Adrenal gland (tissue), 12 donors: ENCODE data around the gene SLAMF9. TPM values are rescaled to one million over a fixed set of nuclear protein-coding genes. Genes with fewer than 3 reads are reported as not detected.
"Not testable (repeated sequence)": the region's sequence is repeated elsewhere in the genome, so short reads cannot be mapped to it uniquely, and the experiment has no call there.

Source experiments
- DNase-seq, 7 donors: peaks; one replicate each; pipeline ENCODE4 v3.0.0-alpha.2; 2019 to 2020
- H3K27ac ChIP-seq, 5 donors: fragments of 200-600 bp; sonication (generic) in 4 of 5; 1 replicate in 3 of 5; 2 replicates in 2 of 5; pipeline versions ENCODE4 v1.5.1 to v1.8.0; 2016 to 2020; ENCODE audit warnings: mild to moderate bottlenecking in 1 of 5
- H3K27me3 ChIP-seq: fragments of 200-600 bp; 2 replicates; pipeline ENCODE4 v1.8.0; 2021
- H3K36me3 ChIP-seq, 2 donors: fragments of 200-600 bp; replicated peaks in 1 of 2; 1 replicate in 1 of 2; 2 replicates in 1 of 2; pipeline versions ENCODE4 v1.5.1 to v1.8.0; 2018 to 2022
- H3K4me1 ChIP-seq, 2 donors: fragments of 200-600 bp; replicated peaks in 1 of 2; 1 replicate in 1 of 2; 2 replicates in 1 of 2; pipeline versions ENCODE4 v1.5.1 to v1.8.0; 2018 to 2021
- H3K4me3 ChIP-seq, 4 donors: fragments of 200-600 bp; sonication (generic) in 3 of 4; one replicate each; pipeline ENCODE4 v1.5.1; 2016 to 2018
- H3K9me3 ChIP-seq, 3 donors: fragments of 200-600 bp; sonication (generic) in 1 of 3; replicated peaks in 1 of 3; 1 replicate in 2 of 3; 2 replicates in 1 of 3; pipeline versions ENCODE4 v1.5.1 to v1.8.0; 2016 to 2021
- CTCF ChIP-seq, 6 experiments: fragments of 450-650 bp in 4 of 6; fragments of 200-600 bp in 2 of 6; sonication (generic) in 1 of 6; IDR thresholded peaks; 1 replicate in 5 of 6; 2 replicates in 1 of 6; pipeline versions ENCODE4 v1.5.1 to v1.8.0; 2016 to 2021; ENCODE audit warnings: antibody characterized with exemption in 6 of 6, mild to moderate bottlenecking in 2 of 6, moderate library complexity in 1 of 6
- POLR2A ChIP-seq, 2 donors: fragments of 450-650 bp; IDR thresholded peaks; one replicate each; pipeline ENCODE4 v1.6.1; 2017; ENCODE audit warnings: antibody characterized with exemption in 2 of 2, mild to moderate bottlenecking in 2 of 2, moderate library complexity in 1 of 2
- WGBS, 4 donors: extraction: QIAGEN DNeasy Blood & Tissue Kit in 2 of 4; methylation state at CpG; one replicate each; pipeline versions ENCODE4 v1.1.5 to v1.1.7; 2013 to 2017; 5-methylcytosine and 5-hydroxymethylcytosine counted together
- intact Hi-C, 2 donors: fragments of 100-400 bp; cut with DNase I; formaldehyde crosslinking; loops; one replicate each; pipeline versions ENCODE4 v1.14.1 to v1.15.0; 2022 to 2023
- polyA plus RNA-seq, 3 donors: library from polyadenylated mRNA; stranded (reverse); fragments of 200-250 nt in 2 of 3; fragments of 350-450 nt in 1 of 3; fragmentation: Illumina TruSeq in 1 of 3; extraction: RNeasy Lipid Tissue Mini Kit (QIAGEN cat#74804) in 1 of 3; gene quantifications; one replicate each; pipeline ENCODE4 v1.2.3, GENCODE V29; 2013 to 2014
- total RNA-seq, 9 donors: library from RNA; depleted of rRNA in 4 of 9; stranded (reverse); fragments of >200 nt in 4 of 9; fragments of 120-200 nt in 1 of 9; fragmentation: NEBNext Ultra II Directional in 1 of 9; extraction: Animal tissue kit (Norgen Biotek cat#: 25700) in 1 of 9; gene quantifications; one replicate each; pipeline versions ENCODE4 v1.1.0 to v1.2.4, GENCODE V29; 2013 to 2023
- donor health status: healthy with polysubstance abuse.
- donor health status: Bipolar disorder and iron deficiency.
- donor health status: DM: yes; HTN: yes; CAD: no.
- donor health status: DM: no; HTN: no; CAD: no.
- donor health status: DM: no; HTN: no; CAD: no.
- donor health status: DM: yes; HTN: yes; CAD: no.

Gene SLAMF9
- total and polyA plus RNA-seq, 12 donors = not detected

GRCh38 chr1:159906960-159907359 is 47.1 kb downstream of the SLAMF9 start:
- no peaks in the 10 kb centered on the region for H3K36me3 ChIP-seq
- no peak overlapping the region for H3K4me3 ChIP-seq
- H3K27ac ChIP-seq = no peak overlapping the region
- H3K9me3 ChIP-seq = no peaks in the 10 kb centered on the region
- WGBS, 4 donors = 64 to 83% (median 83%) methylated on average over 1 of the region's 1 CpG
- no peak for TF ChIP-seq CTCF (IDR thresholded peaks at IDR 0.05)
- TF ChIP-seq POLR2A (IDR thresholded peaks at IDR 0.05) = no peak
- intact Hi-C loops = no loop called here
- H3K27me3 ChIP-seq = no peaks in the 10 kb centered on the region
- peaks cover 0 to 16% of the 10 kb centered on the region in 2 donors for H3K4me1 ChIP-seq
- DNase-seq = no peak

GRCh38 chr1:159904036-159904435 is 50.0 kb downstream of the SLAMF9 start:
- peaks cover 3 to 12% of the 10 kb centered on the region in 2 donors for H3K4me1 ChIP-seq
- H3K27me3 ChIP-seq, H3K27ac ChIP-seq, intact Hi-C loops, H3K4me3 ChIP-seq, H3K9me3 ChIP-seq, H3K36me3 ChIP-seq, DNase-seq: not testable (repeated sequence)
- WGBS, 4 donors = 65 to 90% (median 73%) methylated on average over 3 of the region's 3 CpGs

GRCh38 chr1:159902541-159902940 is 51.5 kb downstream of the SLAMF9 start:
- DNase-seq = no peak
- 82 to 100% (median 86%) methylated on average over 3 of the region's 3 CpGs for WGBS, 4 donors
- H3K4me1 ChIP-seq = peaks cover 3 to 12% of the 10 kb centered on the region in 2 donors
- H3K27ac ChIP-seq = no peak overlapping the region
- intact Hi-C loops = no loop called here
- TF ChIP-seq CTCF (IDR thresholded peaks at IDR 0.05) (no peak), POLR2A (IDR thresholded peaks at IDR 0.05) (no peak)
- H3K36me3 ChIP-seq = no peaks in the 10 kb centered on the region
- no peak overlapping the region for H3K4me3 ChIP-seq
- no peaks in the 10 kb centered on the region for H3K27me3 ChIP-seq
- no peaks in the 10 kb centered on the region for H3K9me3 ChIP-seq

Other genes starting within 250 kb of the SLAMF9 start
- 1 to 10 TPM in 1 of 9 donors, under 1 TPM in 3, not detected in 5; 0.52 to 1.3 (median 0.73) TPM for gene CRP, start 239.6 kb downstream of the SLAMF9 start, total RNA-seq
- gene CRP, start 239.6 kb downstream of the SLAMF9 start, polyA plus RNA-seq = 1 to 10 TPM in 1 of 3 donors, under 1 TPM in 2; 0.34 to 6.0 (median 0.64) TPM
- gene DUSP23, start 173.3 kb downstream of the SLAMF9 start, total RNA-seq = 100 to 1,000 TPM in 6 of 9 donors, 10 to 100 TPM in 3; 52.5 to 260 (median 121) TPM
- 100 to 1,000 TPM in 1 of 3 donors, 10 to 100 TPM in 2; 28.3 to 217 (median 75.8) TPM for gene DUSP23, start 173.3 kb downstream of the SLAMF9 start, polyA plus RNA-seq
- gene FCRL6, start 151.9 kb downstream of the SLAMF9 start, total RNA-seq = 1 to 10 TPM in 3 of 9 donors, under 1 TPM in 3, not detected in 3; 0.11 to 2.2 (median 0.78) TPM
- under 1 TPM; 0.24 to 0.37 (median 0.26) TPM for gene FCRL6, start 151.9 kb downstream of the SLAMF9 start, polyA plus RNA-seq
- gene SLAMF8, start 127.4 kb downstream of the SLAMF9 start, total RNA-seq = 10 to 100 TPM in 4 of 9 donors, 1 to 10 TPM in 3, under 1 TPM in 2; 0.55 to 20.4 (median 9.9) TPM
- gene SLAMF8, start 127.4 kb downstream of the SLAMF9 start, polyA plus RNA-seq = 10 to 100 TPM in 1 of 3 donors, 1 to 10 TPM in 2; 6.4 to 24.2 (median 6.5) TPM
- gene VSIG8, start 91.6 kb downstream of the SLAMF9 start, total RNA-seq = under 1 TPM in 2 of 9 donors, not detected in 7; 0.06 to 0.14 TPM
- under 1 TPM in 2 of 3 donors, not detected in 1; 0.20 to 0.80 TPM for gene VSIG8, start 91.6 kb downstream of the SLAMF9 start, polyA plus RNA-seq
- gene CFAP45, start 54.1 kb downstream of the SLAMF9 start, total RNA-seq = under 1 TPM in 3 of 9 donors, not detected in 6; 0.14 to 0.81 (median 0.17) TPM
- under 1 TPM; 0.30 to 0.42 (median 0.40) TPM for gene CFAP45, start 54.1 kb downstream of the SLAMF9 start, polyA plus RNA-seq
- gene TAGLN2, start 28.7 kb downstream of the SLAMF9 start, total RNA-seq = 100 to 1,000 TPM in 7 of 9 donors, 10 to 100 TPM in 2; 42.3 to 185 (median 141) TPM
- gene TAGLN2, start 28.7 kb downstream of the SLAMF9 start, polyA plus RNA-seq = 100 to 1,000 TPM; 124 to 215 (median 192) TPM
- gene IGSF9, start 8.6 kb downstream of the SLAMF9 start, total RNA-seq = under 1 TPM in 4 of 9 donors, not detected in 5; 0.14 to 0.32 (median 0.22) TPM
- gene IGSF9, start 8.6 kb downstream of the SLAMF9 start, polyA plus RNA-seq = under 1 TPM in 2 of 3 donors, not detected in 1; 0.10 to 0.16 TPM
- gene PIGM, start 77.8 kb upstream of the SLAMF9 start, total RNA-seq = 1 to 10 TPM; 5.3 to 9.4 (median 7.7) TPM
- 1 to 10 TPM; 3.0 to 9.4 (median 3.5) TPM for gene PIGM, start 77.8 kb upstream of the SLAMF9 start, polyA plus RNA-seq
- gene KCNJ10, start 115.9 kb upstream of the SLAMF9 start, total RNA-seq = under 1 TPM in 3 of 9 donors, not detected in 6; 0.11 to 0.32 (median 0.19) TPM
- gene KCNJ10, start 115.9 kb upstream of the SLAMF9 start, polyA plus RNA-seq = under 1 TPM in 2 of 3 donors, not detected in 1; 0.13 TPM
- gene KCNJ9, start 127.3 kb upstream of the SLAMF9 start, total RNA-seq = 1 to 10 TPM in 1 of 9 donors, under 1 TPM in 2, not detected in 6; 0.14 to 1.1 (median 0.33) TPM
- gene KCNJ9, start 127.3 kb upstream of the SLAMF9 start, polyA plus RNA-seq = under 1 TPM; 0.16 to 0.24 (median 0.20) TPM
- gene IGSF8, start 144.4 kb upstream of the SLAMF9 start, total RNA-seq = 10 to 100 TPM; 15.0 to 42.9 (median 24.2) TPM
- gene IGSF8, start 144.4 kb upstream of the SLAMF9 start, polyA plus RNA-seq = 10 to 100 TPM in 2 of 3 donors, 1 to 10 TPM in 1; 9.7 to 24.9 (median 20.8) TPM
- 1 to 10 TPM in 6 of 9 donors, under 1 TPM in 3; 0.47 to 3.6 (median 1.4) TPM for gene ATP1A2, start 161.5 kb upstream of the SLAMF9 start, total RNA-seq
- gene ATP1A2, start 161.5 kb upstream of the SLAMF9 start, polyA plus RNA-seq = 1 to 10 TPM in 2 of 3 donors, under 1 TPM in 1; 0.99 to 4.5 (median 2.7) TPM
- gene ATP1A4, start 197.4 kb upstream of the SLAMF9 start, total RNA-seq = under 1 TPM in 2 of 9 donors, not detected in 7; 0.46 to 0.96 TPM
- gene ATP1A4, start 197.4 kb upstream of the SLAMF9 start, polyA plus RNA-seq = under 1 TPM in 1 of 3 donors, not detected in 2; 0.17 TPM
- gene CASQ1, start 236.3 kb upstream of the SLAMF9 start, total RNA-seq = 1 to 10 TPM in 1 of 9 donors, under 1 TPM in 2, not detected in 6; 0.11 to 1.6 (median 0.39) TPM
- under 1 TPM in 2 of 3 donors, not detected in 1; 0.16 to 0.17 TPM for gene CASQ1, start 236.3 kb upstream of the SLAMF9 start, polyA plus RNA-seq